Nephron (organoid): ENCODE results near the gene VPS18.

Source experiments
- H3K27ac Mint-ChIP-seq, 3 experiments: 2 replicates each; pipeline ENCODE4 v1.8.0; 2020; ENCODE audit warnings: mixed read lengths in 3 of 3, mild to moderate bottlenecking in 2 of 3, moderate library complexity in 1 of 3
- H3K27me3 Mint-ChIP-seq: 2 replicates; pipeline ENCODE4 v1.8.0; 2021; ENCODE audit warnings: low read depth, mild to moderate bottlenecking, moderate library complexity, mixed read lengths
- H3K36me3 Mint-ChIP-seq: 2 replicates; pipeline ENCODE4 v1.8.0; 2020; ENCODE audit warnings: low read depth, mixed read lengths
- H3K4me1 Mint-ChIP-seq: 2 replicates; pipeline ENCODE4 v1.8.0; 2020; ENCODE audit warnings: mixed read lengths
- H3K4me3 Mint-ChIP-seq, 3 experiments: 2 replicates each; pipeline ENCODE4 v1.8.0; 2020; ENCODE audit warnings: mild to moderate bottlenecking in 3 of 3, mixed read lengths in 3 of 3, moderate library complexity in 2 of 3
- H3K9me3 Mint-ChIP-seq: 2 replicates; pipeline ENCODE4 v1.8.0; 2020; ENCODE audit warnings: mixed read lengths
- CTCF ChIP-seq, 3 experiments: fragments of 200-600 bp; sonication (generic); IDR thresholded peaks; one replicate each; pipeline ENCODE4 v1.5.0; 2021; ENCODE audit warnings: antibody characterized with exemption in 3 of 3; ENCODE audit not compliant: unreplicated experiment in 3 of 3

Gene VPS18

GRCh38 chr15:40925495-40925862, 31.2 kb downstream of the VPS18 start:
- peak overlapping the region in 2 of 3 experiments; percentile 33 to 48 for H3K4me3 Mint-ChIP-seq
- H3K27me3 Mint-ChIP-seq, result peaks cover 89% of the 10 kb centered on the region

DNA sequence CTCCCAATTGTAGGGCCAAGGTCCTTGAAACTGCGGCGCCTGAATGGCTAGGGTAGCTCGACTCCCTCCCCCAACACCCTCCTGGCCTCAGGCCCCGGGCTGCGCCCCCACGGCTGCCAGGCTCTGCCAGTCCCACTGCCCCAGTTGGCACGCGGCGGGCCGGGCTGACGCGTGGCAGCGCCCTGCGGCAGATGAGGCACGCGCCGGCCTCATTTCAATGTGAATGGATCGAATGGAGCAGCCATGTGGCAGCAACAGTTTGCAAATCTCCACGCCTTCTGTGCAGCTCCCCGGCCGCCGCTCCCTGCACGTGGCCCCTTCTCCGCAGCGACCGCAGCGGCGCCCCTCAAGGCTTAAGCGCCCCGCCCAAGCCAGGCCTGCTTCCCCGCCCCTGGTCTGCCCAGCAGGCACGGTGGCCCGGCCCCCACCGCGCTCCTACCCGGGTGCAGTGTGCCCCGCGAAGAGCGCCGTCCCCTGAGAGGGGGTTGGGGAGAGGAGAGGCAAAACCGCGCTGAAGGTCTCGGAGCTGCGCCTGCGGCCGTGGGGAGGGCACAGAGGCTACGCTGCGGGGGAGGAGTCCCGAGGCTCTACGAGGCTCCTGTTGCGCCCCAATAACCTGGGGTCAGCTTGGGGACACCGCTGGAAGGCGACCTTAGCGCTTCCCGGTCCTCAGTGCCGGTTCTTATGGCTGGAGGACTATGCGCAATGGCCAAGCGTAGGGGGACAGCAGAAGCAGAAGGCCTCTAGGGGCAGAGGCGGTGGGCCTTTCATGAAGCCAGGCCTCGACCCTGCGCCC, 31.8 kb downstream of the VPS18 start:
- peak overlapping the region; percentile 64 to 74 (median 69) for H3K4me3 Mint-ChIP-seq
- TF ChIP-seq CTCF (IDR thresholded peaks at IDR 0.05; ENCODE audit: unreplicated experiment in 3 of 3), result no peak
- no peaks in the 10 kb centered on the region for H3K9me3 Mint-ChIP-seq
- peaks cover 32% of the 10 kb centered on the region for H3K4me1 Mint-ChIP-seq
- H3K36me3 Mint-ChIP-seq, result no peaks in the 10 kb centered on the region
- no peak overlapping the region for H3K27ac Mint-ChIP-seq
- peaks cover 89% of the 10 kb centered on the region for H3K27me3 Mint-ChIP-seq

More at GRCh38 chr15:40925495-40925862, 31.2 kb downstream of the VPS18 start:
- Mint-ChIP-seq H3K4me1 (peaks cover 26% of the 10 kb centered on the region), H3K9me3 (no peaks in the 10 kb centered on the region), H3K36me3 (no peaks in the 10 kb centered on the region), H3K27ac (no peak overlapping the region)
- no peak for TF ChIP-seq CTCF (IDR thresholded peaks at IDR 0.05; ENCODE audit: unreplicated experiment in 3 of 3)

- no peak overlapping the region for H3K27ac Mint-ChIP-seq
- no peak for TF ChIP-seq CTCF (IDR thresholded peaks at IDR 0.05; ENCODE audit: unreplicated experiment in 3 of 3)
- H3K9me3 Mint-ChIP-seq, result no peaks in the 10 kb centered on the region
- H3K4me1 Mint-ChIP-seq, result peaks cover 40% of the 10 kb centered on the region
- H3K27me3 Mint-ChIP-seq, result peaks cover 94% of the 10 kb centered on the region
- H3K36me3 Mint-ChIP-seq, result no peaks in the 10 kb centered on the region
- peak overlapping the region; percentile 70 to 80 (median 74) for H3K4me3 Mint-ChIP-seq
These were observed 32.6 kb downstream of the VPS18 start for GRCh38 chr15:40926659-40927494.

GRCh38 chr15:40927495-40927872, 33.2 kb downstream of the VPS18 start:
- no peak for TF ChIP-seq CTCF (IDR thresholded peaks at IDR 0.05; ENCODE audit: unreplicated experiment in 3 of 3)
- Mint-ChIP-seq H3K27ac (no peak overlapping the region), H3K27me3 (peaks cover 97% of the 10 kb centered on the region), H3K4me3 (peak overlapping the region; percentile 70 to 88 (median 80)), H3K9me3 (no peaks in the 10 kb centered on the region), H3K4me1 (peaks cover 41% of the 10 kb centered on the region), H3K36me3 (no peaks in the 10 kb centered on the region)

DNA sequence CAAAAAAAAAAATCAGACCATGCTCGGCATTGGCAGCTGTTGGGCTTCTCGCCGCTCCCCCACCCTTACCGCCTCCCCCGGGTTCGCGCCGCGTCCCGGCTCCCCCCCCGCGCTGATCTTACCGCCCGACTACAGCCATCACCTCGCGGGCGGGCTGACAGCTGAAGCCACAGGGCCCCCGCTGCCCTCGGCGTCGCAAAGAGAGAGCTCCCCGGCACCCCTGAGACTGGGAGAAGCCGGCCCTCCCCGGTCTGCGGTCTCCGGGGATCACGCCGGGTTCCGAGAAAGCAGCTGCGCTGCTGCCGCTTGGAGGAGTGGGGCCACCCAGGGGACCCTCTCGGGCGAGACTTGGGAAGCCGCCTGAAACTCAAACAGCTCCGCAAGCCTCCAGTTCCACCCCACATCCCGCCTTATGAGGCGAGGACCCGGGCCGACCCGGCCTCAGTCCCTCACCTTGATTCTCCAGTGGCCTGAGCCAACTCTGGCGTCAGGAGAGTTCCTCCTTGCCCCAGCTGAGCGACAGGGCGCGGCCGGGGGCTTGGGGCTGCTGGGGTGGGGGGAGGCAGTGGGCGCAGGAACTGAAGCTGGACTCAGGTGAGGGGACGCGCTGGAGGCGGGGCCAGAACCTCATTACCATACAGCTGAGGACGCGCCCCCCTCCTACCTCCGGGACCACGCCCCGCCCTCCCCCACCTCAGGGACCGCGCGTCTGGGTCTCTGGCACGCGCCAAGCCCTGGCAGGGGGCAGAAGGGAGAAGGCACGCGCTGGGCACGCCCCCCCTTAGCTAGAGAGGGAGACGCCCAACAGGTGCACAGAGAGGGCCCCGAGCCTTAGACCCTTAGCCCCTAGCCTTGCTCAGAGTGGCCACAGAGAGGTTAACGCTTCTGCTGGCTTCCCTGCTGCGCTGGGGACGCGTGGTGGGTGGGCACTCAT, 33.9 kb downstream of the VPS18 start:
- H3K9me3 Mint-ChIP-seq, result no peaks in the 10 kb centered on the region
- peak overlapping the region; percentile 81 to 88 (median 87) for H3K4me3 Mint-ChIP-seq
- H3K27ac Mint-ChIP-seq, result no peak overlapping the region
- H3K4me1 Mint-ChIP-seq, result peaks cover 41% of the 10 kb centered on the region
- H3K27me3 Mint-ChIP-seq, result peaks cover 97% of the 10 kb centered on the region
- no peak for TF ChIP-seq CTCF (IDR thresholded peaks at IDR 0.05; ENCODE audit: unreplicated experiment in 3 of 3)
- no peaks in the 10 kb centered on the region for H3K36me3 Mint-ChIP-seq
